Mucosa of rectum (tissue), 2 donors: ENCODE results near the gene TTC7B.

ENCODE experiments used
- H3K27ac ChIP-seq, 2 donors: one replicate each; pipeline ENCODE4 v1.7.0; 2013; ENCODE audit warnings: inconsistent platforms in 2 of 2, low read depth in 2 of 2, low read length in 2 of 2
- H3K27me3 ChIP-seq, 2 donors: one replicate each; pipeline ENCODE4 v1.7.0; 2013; ENCODE audit warnings: low read length in 2 of 2; ENCODE audit not compliant: control insufficient read depth in 2 of 2, insufficient read depth in 2 of 2
- H3K36me3 ChIP-seq, 2 donors: one replicate each; pipeline ENCODE4 v1.7.0; 2013; ENCODE audit warnings: low read length in 2 of 2; ENCODE audit not compliant: control insufficient read depth in 2 of 2, insufficient read depth in 2 of 2
- H3K4me1 ChIP-seq, 2 donors: one replicate each; pipeline ENCODE4 v1.7.0; 2013; ENCODE audit warnings: low read length in 2 of 2, mild to moderate bottlenecking in 1 of 2; ENCODE audit not compliant: control insufficient read depth in 2 of 2, insufficient read depth in 2 of 2
- H3K4me3 ChIP-seq, 2 donors: one replicate each; pipeline ENCODE4 v1.7.0; 2013; ENCODE audit warnings: low read length in 2 of 2
- H3K9ac ChIP-seq, 2 donors: one replicate each; pipeline ENCODE4 v1.7.0; 2013; ENCODE audit warnings: low read length in 2 of 2, low read depth in 1 of 2, mild to moderate bottlenecking in 1 of 2
- H3K9me3 ChIP-seq, 2 donors: one replicate each; pipeline ENCODE4 v1.7.0; 2013; ENCODE audit warnings: low read length in 2 of 2; ENCODE audit not compliant: control insufficient read depth in 2 of 2
- donor health status: healthy.
- donor health status: Normal muscosa, but diverticular disease.

Gene TTC7B

DNA sequence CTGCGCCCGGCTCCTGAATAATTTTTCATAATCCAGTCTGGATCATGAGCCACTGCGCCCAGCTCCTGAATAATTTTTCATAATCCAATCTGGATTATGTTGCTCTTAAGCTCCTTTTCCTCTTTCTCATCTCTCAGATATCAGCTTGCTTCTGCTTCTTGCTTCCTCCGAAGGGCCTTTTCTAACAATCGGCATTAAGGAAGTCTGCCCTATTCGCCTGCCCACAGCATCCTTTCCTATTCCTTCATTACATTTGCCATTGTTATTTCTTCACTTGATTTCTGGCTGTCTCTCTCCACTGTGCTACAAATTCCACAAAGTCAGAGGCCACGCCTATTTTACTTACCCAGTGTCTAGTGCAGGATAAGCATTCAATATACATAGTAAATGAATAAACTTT is 83.5 kb downstream of the TTC7B start:
- no peaks in the 10 kb centered on the region for H3K36me3 ChIP-seq
- no peak overlapping the region for H3K27ac ChIP-seq
- no peaks in the 10 kb centered on the region for H3K27me3 ChIP-seq
- no peaks in the 10 kb centered on the region for H3K4me1 ChIP-seq
- H3K4me3 ChIP-seq, result no peak overlapping the region
- no peaks in the 10 kb centered on the region for H3K9me3 ChIP-seq
- no peak overlapping the region for H3K9ac ChIP-seq

DNA sequence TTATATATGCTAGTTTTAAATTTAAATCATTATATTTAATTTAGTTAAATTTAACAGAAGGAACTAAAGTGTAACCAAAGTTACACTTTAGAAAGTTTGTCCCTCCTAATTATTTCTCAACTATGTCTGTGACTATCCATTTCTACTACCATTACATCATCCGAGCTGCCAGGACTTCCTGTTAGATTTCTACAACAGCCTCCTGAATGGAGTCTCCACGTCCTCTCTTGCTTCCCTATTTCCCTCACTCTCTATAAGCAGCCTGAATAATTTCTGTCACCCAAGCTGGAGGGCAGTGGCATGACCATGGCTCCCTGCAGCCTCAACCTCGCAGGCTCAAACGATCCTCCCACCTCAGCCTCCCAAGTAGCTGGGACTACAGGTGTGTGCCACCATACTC is 84.1 kb downstream of the TTC7B start:
- no peak overlapping the region for H3K4me3 ChIP-seq
- H3K27ac ChIP-seq, result no peak overlapping the region

DNA sequence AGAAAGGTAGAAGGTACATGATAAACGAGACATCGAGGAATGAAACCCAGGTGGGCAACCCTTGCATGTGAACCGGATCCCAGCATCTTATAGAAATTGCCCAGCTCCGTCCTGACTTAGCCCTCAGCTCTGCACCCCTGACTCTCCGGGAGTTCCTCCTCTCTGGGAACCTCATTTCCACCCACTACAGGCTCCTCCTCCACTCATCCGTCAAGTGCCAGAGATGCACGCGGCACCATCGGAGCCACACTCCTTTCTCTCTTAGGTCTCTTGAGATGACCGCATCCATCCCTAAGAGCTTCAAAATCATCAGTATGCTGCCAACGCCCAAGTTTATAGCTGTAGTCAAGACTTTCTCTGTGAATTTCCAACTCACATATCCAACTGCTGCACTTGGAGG is 84.7 kb downstream of the TTC7B start:
- H3K4me3 ChIP-seq, result no peak overlapping the region
- no peaks in the 10 kb centered on the region for H3K27me3 ChIP-seq
- H3K9ac ChIP-seq, result no peak overlapping the region
- H3K9me3 ChIP-seq, result no peaks in the 10 kb centered on the region
- peaks cover 0 to 6% of the 10 kb centered on the region in 2 donors for H3K4me1 ChIP-seq
- H3K36me3 ChIP-seq, result no peaks in the 10 kb centered on the region
- H3K27ac ChIP-seq, result no peak overlapping the region

More for the DNA sequence above, 84.1 kb downstream of the TTC7B start:
- H3K27me3 ChIP-seq, result no peaks in the 10 kb centered on the region
- H3K9ac ChIP-seq, result no peak overlapping the region
- no peaks in the 10 kb centered on the region for H3K9me3 ChIP-seq
- H3K36me3 ChIP-seq, result no peaks in the 10 kb centered on the region
- H3K4me1 ChIP-seq, result no peaks in the 10 kb centered on the region

DNA sequence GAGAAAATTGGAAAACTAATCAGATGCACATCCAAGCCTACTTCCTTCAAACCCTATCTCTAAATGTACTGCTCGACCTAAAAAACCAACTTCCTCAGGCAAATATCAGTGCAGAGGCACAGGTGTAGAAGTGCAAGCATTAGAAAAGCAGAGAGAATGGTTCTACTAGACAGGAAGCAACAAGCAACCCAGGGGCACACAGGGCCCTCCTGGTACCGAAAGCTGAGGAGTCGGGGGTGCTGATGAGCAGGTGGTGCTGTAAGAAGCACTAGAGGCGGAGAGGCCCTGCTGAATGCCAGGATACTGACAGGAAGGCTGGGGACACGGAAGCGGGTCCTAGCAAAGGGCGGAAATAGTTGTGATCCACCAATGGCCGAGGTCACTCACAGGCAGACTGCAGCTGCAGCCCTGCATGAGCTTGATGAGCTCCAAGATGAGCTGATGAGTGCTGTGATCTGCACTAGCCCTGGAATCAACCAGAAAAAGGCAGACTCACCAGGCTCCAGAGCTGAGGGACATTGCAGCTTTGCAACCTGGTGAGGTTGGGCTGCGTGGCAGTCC is 85.9 kb downstream of the TTC7B start:
- Histone ChIP-seq H3K27me3 (no peaks in the 10 kb centered on the region), H3K9me3 (no peaks in the 10 kb centered on the region), H3K36me3 (no peaks in the 10 kb centered on the region), H3K4me1 (peaks cover 0 to 6% of the 10 kb centered on the region in 2 donors), H3K9ac (no peak overlapping the region), H3K27ac (no peak overlapping the region), H3K4me3 (no peak overlapping the region)

DNA sequence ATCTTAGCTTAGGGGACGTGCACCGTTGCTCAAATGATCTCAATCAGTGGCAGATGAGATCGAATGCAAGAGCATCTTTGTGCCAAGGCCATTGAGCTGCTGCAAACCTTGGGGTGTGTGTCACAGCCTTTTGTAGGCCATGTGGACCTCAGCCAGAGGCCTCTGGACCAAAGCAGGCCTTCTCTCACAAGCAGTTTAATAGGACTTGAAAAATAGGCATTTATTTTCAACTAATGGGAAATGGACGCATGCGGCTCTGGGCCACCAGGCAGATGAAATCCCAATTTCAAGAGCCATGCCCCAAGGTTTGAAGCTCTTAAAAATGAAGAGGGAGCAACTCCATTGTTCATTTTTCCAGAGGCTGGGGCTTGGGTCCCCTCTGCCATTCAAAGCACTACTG is 87.3 kb downstream of the TTC7B start:
- H3K27ac ChIP-seq, result no peak overlapping the region
- no peaks in the 10 kb centered on the region for H3K36me3 ChIP-seq
- H3K9me3 ChIP-seq, result no peaks in the 10 kb centered on the region
- no peak overlapping the region for H3K9ac ChIP-seq
- peaks cover 0 to 6% of the 10 kb centered on the region in 2 donors for H3K4me1 ChIP-seq
- no peak overlapping the region for H3K4me3 ChIP-seq
- H3K27me3 ChIP-seq, result no peaks in the 10 kb centered on the region

DNA sequence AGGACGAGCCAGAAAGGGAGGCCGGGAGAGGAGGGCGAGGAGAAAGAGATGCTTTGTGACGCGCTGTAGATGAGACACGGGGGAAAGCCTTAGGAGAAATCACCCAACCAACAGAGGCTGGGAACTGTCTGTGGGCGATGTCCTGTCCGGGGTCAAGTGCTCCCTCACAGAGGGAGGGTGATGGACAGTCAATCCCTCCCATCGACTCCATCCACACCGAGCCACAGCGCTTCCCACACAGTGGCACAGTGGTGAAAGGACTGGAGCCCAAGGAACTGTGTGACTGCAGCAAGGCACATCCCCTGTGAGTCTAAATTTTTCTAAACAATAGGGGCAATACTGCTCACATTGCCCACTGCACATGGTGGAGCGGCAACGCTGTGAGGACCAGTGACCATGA is 89.1 kb downstream of the TTC7B start:
- no peaks in the 10 kb centered on the region for H3K36me3 ChIP-seq
- no peaks in the 10 kb centered on the region for H3K27me3 ChIP-seq
- no peak overlapping the region for H3K27ac ChIP-seq
- H3K9me3 ChIP-seq, result no peaks in the 10 kb centered on the region
- no peak overlapping the region for H3K9ac ChIP-seq
- no peak overlapping the region for H3K4me3 ChIP-seq
- H3K4me1 ChIP-seq, result peaks cover 0 to 6% of the 10 kb centered on the region in 2 donors

DNA sequence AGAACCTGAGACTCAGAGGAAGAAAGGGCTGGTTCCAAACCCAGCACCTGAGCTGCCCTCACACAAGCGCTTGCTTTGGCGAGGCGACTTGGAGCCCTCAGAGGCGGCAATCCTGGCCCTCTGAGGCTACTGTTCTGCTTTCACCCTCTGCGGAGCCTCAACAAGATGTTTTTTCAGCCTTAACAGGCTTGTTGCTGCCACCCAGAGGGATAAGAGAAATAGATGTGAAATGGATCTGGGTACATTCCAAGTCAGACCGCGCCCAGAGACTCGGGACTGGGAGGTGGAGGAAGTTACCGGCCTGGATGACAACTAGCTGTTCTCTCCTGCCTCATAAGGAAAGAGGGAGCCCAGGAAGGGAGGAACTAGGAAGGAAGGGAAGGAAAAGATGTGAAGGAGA is 89.6 kb downstream of the TTC7B start:
- H3K9ac ChIP-seq, result no peak overlapping the region
- no peak overlapping the region for H3K4me3 ChIP-seq
- H3K27me3 ChIP-seq, result no peaks in the 10 kb centered on the region
- H3K9me3 ChIP-seq, result no peaks in the 10 kb centered on the region
- no peaks in the 10 kb centered on the region for H3K36me3 ChIP-seq
- H3K27ac ChIP-seq, result no peak overlapping the region
- H3K4me1 ChIP-seq, result peaks cover 0 to 6% of the 10 kb centered on the region in 2 donors

DNA sequence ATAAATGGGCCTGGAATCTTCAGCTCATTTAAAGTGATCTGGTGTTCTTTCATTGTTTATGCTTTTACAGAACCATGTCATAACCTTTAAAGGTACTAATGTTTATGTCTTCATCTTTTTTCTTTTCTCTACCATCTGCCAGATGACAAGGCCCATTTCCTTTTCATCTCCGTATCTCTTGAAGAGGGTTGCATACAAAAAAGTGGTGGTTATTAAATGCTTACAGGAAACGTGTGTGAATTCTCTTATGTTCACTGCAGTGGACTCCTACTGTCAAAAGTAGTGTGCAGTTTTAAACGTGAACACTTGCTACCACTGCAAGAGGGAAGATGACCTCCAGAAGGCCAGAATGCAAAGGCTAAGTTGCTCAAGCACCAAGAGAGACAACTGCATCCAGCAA is 91.4 kb downstream of the TTC7B start:
- Histone ChIP-seq H3K27me3 (peaks cover 0 to 3% of the 10 kb centered on the region in 2 donors), H3K9ac (no peak overlapping the region), H3K9me3 (no peaks in the 10 kb centered on the region), H3K27ac (no peak overlapping the region), H3K4me3 (no peak overlapping the region), H3K36me3 (no peaks in the 10 kb centered on the region), H3K4me1 (peaks cover 0 to 6% of the 10 kb centered on the region in 2 donors)

DNA sequence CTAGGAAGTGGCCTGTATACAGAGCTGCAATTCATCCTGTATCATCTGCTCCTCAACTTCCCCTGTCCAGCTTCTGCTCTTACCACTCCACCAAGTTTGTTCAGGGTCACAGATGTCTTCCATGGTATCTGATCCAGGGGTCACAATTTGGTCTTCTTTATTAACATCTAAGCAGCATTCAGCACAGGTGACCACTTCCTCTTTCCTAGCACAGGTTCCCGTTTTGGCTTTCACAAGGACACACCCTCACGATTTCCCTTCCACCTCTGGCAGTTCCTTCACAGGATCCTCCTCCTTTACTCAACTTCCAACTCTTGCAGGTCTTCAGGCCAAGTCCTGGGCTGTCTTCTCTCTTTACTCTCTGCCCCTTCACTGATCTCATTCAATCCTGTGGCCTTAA is 93.6 kb downstream of the TTC7B start:
- H3K9me3 ChIP-seq, result no peaks in the 10 kb centered on the region
- H3K36me3 ChIP-seq, result no peaks in the 10 kb centered on the region
- peaks cover 0 to 6% of the 10 kb centered on the region in 2 donors for H3K4me1 ChIP-seq
- H3K27me3 ChIP-seq, result peaks cover 0 to 3% of the 10 kb centered on the region in 2 donors
- no peak overlapping the region for H3K4me3 ChIP-seq
- H3K27ac ChIP-seq, result no peak overlapping the region
- no peak overlapping the region for H3K9ac ChIP-seq

DNA sequence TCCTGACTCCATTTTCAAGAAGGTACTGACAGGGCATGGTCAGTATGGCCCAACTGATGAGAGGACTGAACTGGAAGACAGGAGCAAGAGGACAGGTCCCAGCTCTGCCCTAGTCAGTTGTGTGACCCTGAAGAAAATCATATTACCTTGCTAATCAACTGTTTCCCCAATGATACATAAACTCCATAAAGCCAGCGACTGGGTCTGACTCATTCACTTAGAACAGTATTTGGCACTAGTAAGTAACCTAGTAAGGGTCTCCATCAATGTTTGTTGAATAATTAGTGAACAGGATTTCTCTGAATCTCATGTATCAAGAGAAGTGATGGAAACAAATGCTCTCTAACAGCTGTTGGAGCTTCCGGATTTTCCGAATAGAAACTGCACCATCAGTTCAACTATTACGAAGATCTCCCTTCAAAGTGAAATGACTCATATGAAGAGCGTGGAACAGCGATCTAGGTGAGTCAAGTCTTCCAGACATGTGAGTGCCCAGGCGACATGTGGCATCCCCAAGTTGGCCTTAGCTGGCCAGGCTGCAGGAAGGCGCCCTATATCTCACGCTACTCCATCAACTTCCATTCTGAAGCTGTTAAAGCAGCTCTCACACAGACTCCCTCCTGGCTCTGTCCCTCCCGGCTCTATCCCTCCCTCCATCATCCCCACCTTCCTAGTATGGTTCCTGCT is 94.5 kb downstream of the TTC7B start:
- H3K27ac ChIP-seq, result no peak overlapping the region
- H3K4me1 ChIP-seq, result peaks cover 0 to 3% of the 10 kb centered on the region in 2 donors
- H3K9me3 ChIP-seq, result no peaks in the 10 kb centered on the region
- H3K36me3 ChIP-seq, result no peaks in the 10 kb centered on the region
- no peak overlapping the region for H3K4me3 ChIP-seq
- H3K9ac ChIP-seq, result no peak overlapping the region
- H3K27me3 ChIP-seq, result peaks cover 0 to 3% of the 10 kb centered on the region in 2 donors
